ENCODE data around the gene PPP1R14D. TPM values are rescaled to one million over a fixed set of nuclear protein-coding genes. Genes with fewer than 3 reads are reported as not detected.

Gene PPP1R14D
- total and polyA plus RNA-seq, 2 experiments from 2014 or later = not detected

GRCh38 chr15:40766906-40767837, 61.3 kb downstream of the PPP1R14D start:
- Mint-ChIP-seq H3K4me3 (no peak overlapping the region), H3K9me3 (no peaks in the 10 kb centered on the region), H3K36me3 (ENCODE audit: low read depth) (no peaks in the 10 kb centered on the region), H3K27me3 (ENCODE audit: insufficient read depth, low read depth, poor library complexity) (peaks cover 26% of the 10 kb centered on the region), H3K27ac (no peak overlapping the region), H3K4me1 (peaks cover 41% of the 10 kb centered on the region)
- Histone ChIP-seq H3K27ac (ENCODE audit: low read depth) (no peak overlapping the region), H3K4me1 (ENCODE audit: insufficient read depth) (peaks cover 23% of the 10 kb centered on the region), H3F3A (replicated peaks; ENCODE audit: low read depth) (peaks cover 15% of the 10 kb centered on the region), H2AFZ (no peak overlapping the region), H3K4me2 (no peak overlapping the region), H3K36me3 (ENCODE audit: insufficient read depth) (no peaks in the 10 kb centered on the region), H4K20me1 (replicated peaks; ENCODE audit: insufficient read depth) (no peaks in the 10 kb centered on the region), H3K9me2 (ENCODE audit: insufficient read depth) (no peaks in the 10 kb centered on the region), H3K27me3 (ENCODE audit: insufficient read depth) (0 out of 2 replicates have a peak, but pooled peaks cover 4% of the 10 kb centered on the region), H3K4me3 (no peak overlapping the region), H3K79me2 (replicated peaks; ENCODE audit: insufficient read depth) (no peaks in the 10 kb centered on the region)
- no peak for TF ChIP-seq ETS1 (IDR thresholded peaks at IDR 0.05)
- no peak for TF ChIP-seq CREB1 (CRISPR knock-in tag; IDR thresholded peaks at IDR 0.05; ENCODE audit: low read depth)
- TF ChIP-seq POLR2AphosphoS5 (IDR thresholded peaks at IDR 0.05; ENCODE audit: low read depth) = no peak
- TF ChIP-seq EZH2phosphoT487 (IDR thresholded peaks at IDR 0.05; ENCODE audit: unreplicated experiment) = no peak
- TF ChIP-seq EZH2 (IDR thresholded peaks at IDR 0.05; ENCODE audit: low read depth, unreplicated experiment) = no peak
- TF ChIP-seq ZNF114 (CRISPR knock-in tag; IDR thresholded peaks at IDR 0.05) = no peak
- no peak for TF ChIP-seq ZNF331 (CRISPR knock-in tag; IDR thresholded peaks at IDR 0.05; ENCODE audit: low read depth)
- no peak for TF ChIP-seq CTCF (conservative IDR thresholded peaks at IDR 0.05; ENCODE audit: low read depth in 2 of 2)
- TF ChIP-seq JUNB (IDR thresholded peaks at IDR 0.05; ENCODE audit: unreplicated experiment) = no peak
- no peak for TF ChIP-seq STAT1 (IDR thresholded peaks at IDR 0.05; ENCODE audit: unreplicated experiment)
- TF ChIP-seq REST (IDR thresholded peaks at IDR 0.05; ENCODE audit: unreplicated experiment) = no peak
- TF ChIP-seq ZNF462 (CRISPR knock-in tag; IDR thresholded peaks at IDR 0.05) = no peak
- TF ChIP-seq NANOG (IDR thresholded peaks at IDR 0.05; ENCODE audit: borderline replicate concordance) = no peak
- ATAC-seq (no peak), DNase-seq (ENCODE audit: low spot score) (peak; percentile 23)

All from GM23338 (cell line).